Mammary microvascular endothelial cell (primary cell): ENCODE results near the gene TRA2A. TPM values are rescaled to one million over a fixed set of nuclear protein-coding genes. Genes with fewer than 3 reads are reported as not detected.

Experiments used
- total RNA-seq: library from RNA; depleted of rRNA; stranded (reverse); fragments of >200 nt; gene quantifications from 2 replicates; pipeline ENCODE4 v1.2.3, GENCODE V29; 2015

Gene TRA2A
- total RNA-seq = 15.9 and 25.2 TPM in 2 replicates

DNA sequence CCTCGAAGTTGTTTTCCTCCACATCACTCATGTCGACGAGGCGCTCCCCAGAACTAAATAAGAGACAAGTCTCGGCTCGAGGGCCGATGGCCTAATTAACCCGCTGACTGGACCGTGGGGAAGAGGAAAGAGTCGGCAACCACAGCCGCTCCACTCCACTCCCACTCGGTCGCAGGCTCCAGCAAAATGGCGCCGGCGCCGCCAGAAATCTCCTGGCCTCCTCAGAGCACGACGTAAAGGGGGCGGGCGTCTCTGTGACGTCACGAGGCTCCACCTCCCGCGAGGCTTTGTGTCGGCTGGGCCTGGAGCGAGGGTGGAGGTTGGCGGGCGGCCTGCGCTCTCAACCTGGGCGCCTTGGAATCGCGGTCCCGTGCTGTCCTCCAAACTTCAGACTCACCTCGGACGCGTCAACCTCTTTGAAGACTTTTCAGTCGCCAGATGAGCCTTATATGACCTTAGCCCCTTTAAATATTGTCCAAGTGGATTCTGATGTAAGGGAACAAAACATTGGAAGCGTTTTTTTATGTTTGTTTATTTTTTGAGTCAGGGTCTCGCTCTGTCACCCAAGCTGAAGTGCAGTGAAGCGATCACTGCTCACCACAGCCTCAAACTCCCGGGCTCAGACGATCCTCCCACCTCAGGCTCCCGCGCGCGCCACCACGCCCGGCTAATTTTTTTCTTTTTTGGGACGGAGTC is at the start of gene TRA2A:
Gene TRA2A (minus strand): TSS at position 188 of the 696 bp plus-strand sequence. CDS start 157 bp downstream, at position 31.

DNA sequence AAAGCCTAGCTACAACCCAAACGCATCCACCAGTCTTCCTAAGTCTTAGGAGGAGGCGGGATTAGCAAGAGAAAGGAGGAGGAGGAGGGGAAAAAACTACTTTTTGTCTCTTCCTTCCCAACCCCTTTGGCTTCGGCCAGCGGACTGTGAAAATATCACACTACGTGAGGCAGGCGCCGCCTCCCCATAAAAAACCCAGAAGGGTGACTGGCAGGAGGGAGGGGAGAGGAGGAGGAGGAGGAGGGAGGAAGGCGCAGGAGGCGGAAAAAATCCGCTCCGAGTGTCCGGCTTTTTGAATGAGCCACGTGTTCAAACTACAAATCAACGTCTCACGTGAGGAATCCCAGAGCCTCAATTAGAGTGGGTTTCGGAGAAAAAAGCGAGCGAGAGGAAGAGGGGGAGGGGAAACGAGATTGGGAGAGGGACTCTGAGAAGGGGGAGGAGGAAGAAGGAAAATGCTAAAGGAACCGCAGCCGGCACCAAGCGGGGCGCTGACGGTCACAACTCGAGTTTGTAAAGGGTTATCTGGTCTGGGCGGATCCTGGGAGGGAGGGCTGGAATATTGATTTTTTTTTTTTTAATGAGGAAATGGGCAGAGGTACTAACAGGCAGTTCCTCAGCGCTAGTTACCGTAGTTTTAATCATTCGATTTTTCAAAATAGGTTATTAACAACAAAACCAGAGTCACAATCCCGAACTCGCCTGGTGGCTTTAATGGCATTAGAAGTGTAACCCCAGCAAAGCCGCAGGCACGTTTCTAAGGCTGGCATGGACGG is 61.3 kb downstream of the TRA2A start, which contains the start of gene IGF2BP3:
Gene IGF2BP3 (minus strand): TSS at position 162 of the 776 bp plus-strand sequence. CDS start 381 bp downstream, outside the sequence.

Other genes starting within 250 kb of the TRA2A start
- 88.6 and 89.2 TPM in 2 replicates for gene MALSU1, start 232.6 kb downstream of the TRA2A start, total RNA-seq
- 100 and 125 TPM in 2 replicates for gene IGF2BP3, start 61.5 kb downstream of the TRA2A start, total RNA-seq
- gene CCDC126, start 65.4 kb upstream of the TRA2A start, total RNA-seq = 3.9 and 7.9 TPM in 2 replicates
- gene FAM221A, start 148.2 kb upstream of the TRA2A start, total RNA-seq = 2.8 and 2.9 TPM in 2 replicates
- 0.05 TPM in 1 of 2 replicates, not detected in the other for gene STK31, start 178.2 kb upstream of the TRA2A start, total RNA-seq